ENCODE measurements around the gene MAGI2.

MAGI2 gene

DNA sequence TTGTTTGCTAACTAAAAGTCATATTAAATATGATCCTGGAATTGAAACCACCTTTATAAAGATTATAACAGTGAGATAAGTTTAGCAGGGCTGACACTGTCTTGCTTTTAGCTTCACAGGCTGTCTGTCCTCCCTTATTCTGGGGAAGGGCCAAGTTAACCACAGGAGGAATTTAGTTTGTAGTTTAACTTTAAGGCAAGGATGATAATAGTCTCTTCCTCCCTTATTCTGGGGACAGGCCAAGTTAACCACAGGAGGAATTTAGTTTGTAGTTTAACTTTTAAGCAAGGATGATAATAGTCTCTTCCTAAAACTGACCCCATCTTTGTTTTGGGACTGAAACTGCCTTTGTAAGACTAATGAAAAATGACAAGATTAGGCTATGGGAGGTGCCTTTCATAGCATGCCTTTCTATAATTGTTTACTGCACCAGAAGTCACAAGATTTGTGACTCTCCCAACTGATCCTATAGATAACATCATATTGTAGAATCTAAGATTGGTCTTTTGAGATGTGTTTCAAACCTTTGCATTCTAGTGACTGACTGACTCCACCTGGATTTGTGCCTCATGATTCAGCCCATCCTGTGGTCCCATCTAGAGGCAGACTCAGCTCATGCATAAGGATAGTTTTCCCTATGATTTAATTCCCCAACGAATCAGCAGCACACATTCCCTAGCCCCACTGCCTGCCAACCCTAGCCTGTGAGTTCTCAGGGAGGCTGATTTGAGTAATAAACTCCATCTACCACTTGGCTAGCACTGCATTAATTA is 212.0 kb downstream of the MAGI2 start:
- DNase-seq = no peak

GRCh38 chr7:79240413-79240812 is 213.1 kb downstream of the MAGI2 start:
- no peak for DNase-seq

DNA sequence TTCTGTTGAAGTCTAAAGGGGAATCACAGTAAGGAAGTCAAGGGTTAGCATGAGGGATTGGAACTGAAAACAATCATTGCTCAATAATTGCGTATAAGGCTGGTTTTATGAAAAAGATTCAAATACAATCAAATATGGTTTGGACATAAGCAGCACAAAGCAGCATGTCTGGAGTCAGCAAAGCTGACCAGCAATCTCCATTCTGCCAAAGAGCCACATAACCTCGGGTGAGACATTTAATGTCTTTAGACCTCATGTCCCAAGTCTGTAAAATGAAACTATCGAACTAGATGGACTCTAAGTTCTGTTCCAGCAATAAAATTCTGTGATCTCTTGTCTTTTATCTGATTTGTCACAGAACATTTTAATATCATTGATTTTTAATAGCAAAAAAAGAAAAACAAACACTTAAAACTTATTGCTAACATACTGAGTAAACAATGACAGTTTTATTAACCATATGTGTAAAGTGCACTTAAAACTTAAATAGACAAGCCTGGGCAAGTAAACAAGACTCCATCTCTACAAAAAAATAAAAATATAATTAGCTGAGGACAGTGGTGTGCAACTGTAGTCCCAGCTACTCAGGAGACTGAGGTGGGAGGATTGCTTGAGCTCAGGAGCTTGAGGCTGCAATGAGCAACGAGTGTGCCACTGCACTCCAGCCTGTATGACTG is 217.0 kb downstream of the MAGI2 start:
- DNase-seq = no peak

GRCh38 chr7:79227044-79227443 is 226.4 kb downstream of the MAGI2 start:
- DNase-seq = no peak

DNA sequence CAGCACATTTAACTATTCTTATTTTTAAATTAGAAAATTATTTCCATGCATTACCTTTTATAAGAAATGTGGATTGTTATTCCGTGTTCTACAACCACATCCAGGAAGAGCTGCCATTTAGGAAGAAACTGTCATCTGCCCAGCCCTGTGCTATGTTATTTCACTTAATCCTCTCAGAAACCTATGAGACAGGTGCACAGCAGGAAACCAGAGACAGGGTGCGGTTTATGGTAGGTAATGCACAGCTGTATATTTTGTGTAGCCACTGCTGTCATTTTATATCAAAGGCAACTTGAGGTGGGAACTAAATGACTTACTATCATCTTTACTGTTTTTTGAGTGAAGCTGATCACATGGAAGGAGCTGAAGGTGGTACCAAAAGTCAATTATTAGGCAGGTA is 232.3 kb downstream of the MAGI2 start:
- no peak for DNase-seq

GRCh38 chr7:79217976-79218626 is 235.4 kb downstream of the MAGI2 start:
- no peak for DNase-seq

DNA sequence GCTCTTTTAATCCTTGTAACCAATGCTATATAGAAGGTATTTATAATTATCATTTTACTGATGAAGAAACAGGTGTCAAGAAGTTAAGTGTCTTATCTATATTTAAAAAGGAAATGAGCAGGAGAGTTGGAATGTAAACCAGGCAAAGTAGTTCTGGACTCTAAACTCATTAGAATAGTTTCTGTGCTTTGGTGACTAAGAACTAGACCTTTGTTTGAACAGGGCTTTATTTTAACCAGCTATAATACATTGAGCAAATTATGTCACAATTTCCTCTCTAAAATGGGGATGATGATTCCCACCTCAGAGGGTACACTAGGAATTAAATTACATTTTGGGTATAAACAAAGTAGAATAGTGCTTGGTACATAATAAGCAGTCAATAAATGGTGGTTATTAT is 236.0 kb downstream of the MAGI2 start:
- DNase-seq = no peak

- DNase-seq = no peak
Observed at GRCh38 chr7:79216236-79216635, 237.2 kb downstream of the MAGI2 start.

GRCh38 chr7:79212334-79212733 is 241.1 kb downstream of the MAGI2 start:
- no peak for DNase-seq

DNA sequence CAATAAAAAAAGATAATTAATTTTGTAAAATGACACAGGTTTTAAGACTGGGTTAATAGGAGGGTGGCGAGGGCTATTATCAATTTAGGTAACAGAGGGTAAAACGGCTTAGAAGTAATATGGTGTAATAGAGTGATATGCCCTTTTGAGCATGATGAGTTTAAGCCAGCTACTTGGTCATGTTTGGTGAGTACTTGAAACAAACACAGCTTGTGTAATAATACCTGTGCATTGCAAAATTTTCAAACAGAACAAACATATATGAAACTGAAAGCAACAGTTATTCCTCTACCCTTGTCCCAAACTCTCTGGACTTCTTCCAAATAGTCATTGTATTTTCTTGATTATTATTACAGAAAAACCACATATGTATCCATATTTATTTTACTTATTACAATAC is 241.7 kb downstream of the MAGI2 start:
- DNase-seq = no peak

DNA sequence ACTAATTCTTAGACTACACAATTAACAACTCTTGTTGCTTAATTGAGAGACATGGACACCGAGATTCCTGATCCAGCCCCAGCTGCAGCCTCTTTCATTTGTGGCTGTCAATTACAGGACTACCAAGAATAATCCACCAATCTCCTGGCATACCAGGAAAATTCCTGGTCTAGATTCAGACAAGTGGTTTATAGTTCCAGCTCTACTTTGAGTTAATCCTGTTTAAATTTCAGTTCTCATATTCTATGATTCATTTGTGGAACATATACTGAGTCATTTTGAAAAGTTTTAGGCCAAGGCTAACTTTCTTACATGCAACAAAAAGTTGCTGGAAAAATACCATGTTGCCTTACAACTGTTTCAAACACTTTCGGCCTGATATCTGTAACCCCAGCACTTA is 253.5 kb downstream of the MAGI2 start:
- no peak for DNase-seq

GRCh38 chr7:79199266-79199665 is 254.2 kb downstream of the MAGI2 start:
- DNase-seq = no peak

DNA sequence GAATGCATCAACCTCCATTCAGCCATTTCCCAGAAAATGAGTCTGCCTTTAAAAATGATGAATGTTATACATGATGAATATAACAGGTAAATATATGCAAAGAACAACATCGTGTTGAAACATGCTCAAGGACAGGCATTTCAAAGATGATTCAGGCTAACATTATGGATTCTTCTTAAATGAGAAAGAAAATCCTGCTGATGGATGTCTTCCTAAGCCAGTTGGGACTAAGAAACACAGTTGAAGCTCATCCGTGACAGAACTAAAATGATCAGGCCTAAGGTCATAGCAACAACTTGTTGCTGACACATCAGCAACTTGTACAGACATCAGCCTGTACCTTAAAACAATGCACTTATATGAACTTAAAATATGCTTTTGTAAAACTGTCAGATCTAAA is 267.9 kb downstream of the MAGI2 start:
- DNase-seq = no peak

GRCh38 chr7:79182283-79182682 is 271.2 kb downstream of the MAGI2 start:
- DNase-seq = no peak

DNA sequence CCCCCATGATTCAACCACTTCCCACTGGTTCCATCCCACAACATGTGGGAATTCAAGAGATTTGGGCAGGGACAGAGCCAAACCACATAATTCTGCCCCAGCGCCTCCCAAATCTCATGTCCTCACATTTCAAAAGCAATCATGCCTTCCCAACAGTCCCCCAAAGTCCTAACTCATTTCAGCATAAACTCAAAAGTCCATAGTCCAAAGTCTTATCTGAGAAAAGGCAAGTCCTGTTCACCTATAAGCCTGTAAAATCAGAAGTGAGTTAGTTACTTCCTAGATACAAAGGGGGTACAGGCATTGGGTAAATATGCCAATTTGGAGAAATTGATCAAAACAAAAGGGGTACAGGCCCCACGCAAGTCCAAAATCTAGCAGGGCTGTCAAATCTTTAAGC is 272.9 kb downstream of the MAGI2 start:
- DNase-seq = no peak

DNA sequence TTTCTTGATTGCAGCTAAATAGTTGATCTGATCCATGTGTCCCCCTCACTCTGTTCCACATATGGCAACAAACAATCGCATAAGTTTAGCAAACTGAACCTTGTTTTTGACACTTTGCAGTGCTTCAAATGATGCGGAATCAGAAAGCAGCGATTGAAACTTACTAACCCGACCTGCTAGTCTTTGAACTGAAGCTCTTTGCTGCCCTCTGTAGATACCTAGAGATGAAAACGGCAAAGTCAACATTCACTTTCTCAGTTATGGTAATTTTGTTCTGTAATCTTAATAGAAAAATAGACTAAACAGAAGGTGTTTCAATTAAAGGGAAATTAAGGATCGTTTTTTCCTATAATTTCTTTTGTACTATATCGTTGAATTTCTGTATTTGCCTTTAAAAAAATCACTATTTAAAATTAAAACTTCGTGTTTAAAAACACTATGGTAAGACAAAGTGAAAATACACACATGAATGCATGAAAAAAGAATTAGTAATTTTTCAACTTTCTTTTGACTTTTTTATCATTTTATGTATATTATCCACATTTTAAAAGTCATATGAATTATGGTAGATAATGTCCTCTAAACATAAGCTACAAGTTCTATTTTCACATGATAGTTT is 276.5 kb downstream of the MAGI2 start:
- DNase-seq = no peak

DNA sequence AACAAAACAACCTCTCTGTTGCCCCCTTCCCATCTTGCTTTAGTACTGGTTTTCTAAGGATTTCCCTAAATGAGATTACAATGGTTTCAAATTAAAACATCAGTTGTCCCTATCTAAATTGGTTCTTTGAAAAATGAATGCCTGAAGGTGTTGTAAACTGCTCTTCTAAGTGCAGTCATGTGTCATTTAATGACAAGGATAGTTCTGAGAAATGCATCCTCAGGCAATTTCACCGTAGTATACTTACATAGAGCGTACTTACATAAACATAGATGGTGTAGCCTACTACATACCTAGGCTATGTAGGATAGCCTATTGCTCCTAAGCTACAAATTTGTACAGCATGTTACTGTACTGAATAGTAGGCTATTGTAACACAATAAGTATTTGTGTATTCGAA is 278.1 kb downstream of the MAGI2 start:
- no peak for DNase-seq

DNA sequence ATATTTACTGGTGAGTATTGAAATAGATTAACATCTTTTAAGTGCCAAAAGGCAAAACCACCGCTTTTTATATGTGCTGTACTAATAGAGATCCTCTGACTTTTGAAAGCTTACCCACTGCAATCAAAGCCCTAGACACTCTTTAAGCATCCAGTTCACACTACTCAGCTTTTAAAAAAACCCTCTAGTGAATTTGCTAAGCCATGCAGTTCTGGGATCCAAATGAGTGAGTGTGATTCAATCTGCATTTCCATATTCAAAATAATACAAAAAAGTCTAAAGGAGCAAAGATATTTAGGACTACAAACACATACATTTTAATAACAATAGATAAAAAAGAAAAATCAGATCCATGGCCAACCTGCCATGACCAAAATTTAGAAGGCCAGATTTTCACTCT is 288.2 kb downstream of the MAGI2 start:
- DNase-seq = no peak

DNA sequence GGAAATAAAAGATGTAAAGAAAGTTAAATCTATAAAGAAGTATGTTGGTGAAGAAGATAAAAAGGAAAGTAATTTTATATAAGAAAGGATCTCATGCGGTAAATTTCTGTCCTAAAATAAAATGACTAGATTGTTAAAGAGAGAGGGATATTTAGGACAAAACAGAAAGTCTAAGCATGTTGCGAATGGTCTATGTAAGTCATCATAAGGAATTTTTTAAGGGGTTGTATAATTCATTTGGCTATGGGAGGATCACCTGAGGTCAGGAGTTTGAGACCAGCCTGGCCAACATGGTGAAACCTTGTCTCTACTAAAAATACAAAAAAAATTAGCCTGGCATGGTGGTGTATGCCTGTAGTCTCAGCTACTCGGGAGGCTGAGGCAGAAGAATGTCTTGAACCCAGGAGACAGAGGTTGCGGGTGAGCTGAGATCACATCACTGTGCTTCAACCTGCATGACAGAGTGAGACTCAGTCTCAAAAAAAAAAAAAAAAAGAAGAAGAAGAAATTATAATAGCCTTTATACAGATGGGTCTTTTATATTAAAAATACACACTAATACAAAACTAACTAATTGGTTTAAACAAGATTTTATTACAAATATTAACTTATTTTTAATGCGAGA is 294.3 kb downstream of the MAGI2 start:
- no peak for DNase-seq

- DNase-seq = no peak
Observed at GRCh38 chr7:79157281-79157680, 296.2 kb downstream of the MAGI2 start.

GRCh38 chr7:79149831-79150230 is 303.6 kb downstream of the MAGI2 start:
- DNase-seq = no peak

DNA sequence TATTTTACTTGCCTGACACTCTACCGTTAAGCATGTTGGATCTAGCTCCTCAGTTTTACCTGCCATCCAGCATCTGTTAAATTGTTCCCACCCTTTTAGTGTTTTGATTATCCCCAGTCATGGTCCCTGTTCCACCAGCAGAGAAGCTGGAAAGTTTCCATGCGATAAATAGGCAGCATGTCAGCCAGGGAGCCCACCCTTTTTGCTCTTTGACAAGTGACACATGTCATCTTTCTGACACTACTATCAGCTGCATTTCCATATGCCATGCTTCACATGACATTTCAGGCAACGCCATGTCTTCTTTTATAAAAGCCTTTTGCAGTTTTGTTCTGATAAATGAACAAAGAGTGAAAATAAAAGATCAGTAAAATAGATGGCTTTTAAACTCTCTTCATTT is 310.8 kb downstream of the MAGI2 start:
- DNase-seq = no peak

GRCh38 chr7:79141252-79141651 is 312.2 kb downstream of the MAGI2 start:
- no peak for DNase-seq
